ENCODE measurements around the gene IL17F.

Gene IL17F

DNA sequence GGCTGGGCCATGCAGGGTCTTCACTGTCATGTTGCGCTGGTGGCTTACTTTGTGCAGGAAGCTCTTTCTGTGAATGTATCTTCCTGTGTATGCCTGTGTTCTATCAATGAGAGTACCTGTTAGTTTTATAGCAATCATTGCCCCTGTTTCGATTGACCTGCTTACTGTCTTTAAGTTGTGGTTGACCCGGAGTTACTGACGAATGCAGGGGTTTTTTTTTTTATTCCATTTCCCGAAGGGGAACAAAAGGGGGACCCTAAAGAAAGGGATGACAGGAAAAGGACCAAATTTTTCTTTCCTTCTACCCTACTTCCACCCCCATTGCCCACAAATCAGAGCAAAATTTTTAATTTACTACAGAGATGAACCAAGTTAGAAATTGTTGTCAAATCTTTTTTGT, at the start of gene IL17F:
TSS of gene IL17F (minus strand) at position 101 of the 400 bp plus-strand sequence. CDS start at position 30, 71 bp downstream.
- no peak for DNase-seq

DNA sequence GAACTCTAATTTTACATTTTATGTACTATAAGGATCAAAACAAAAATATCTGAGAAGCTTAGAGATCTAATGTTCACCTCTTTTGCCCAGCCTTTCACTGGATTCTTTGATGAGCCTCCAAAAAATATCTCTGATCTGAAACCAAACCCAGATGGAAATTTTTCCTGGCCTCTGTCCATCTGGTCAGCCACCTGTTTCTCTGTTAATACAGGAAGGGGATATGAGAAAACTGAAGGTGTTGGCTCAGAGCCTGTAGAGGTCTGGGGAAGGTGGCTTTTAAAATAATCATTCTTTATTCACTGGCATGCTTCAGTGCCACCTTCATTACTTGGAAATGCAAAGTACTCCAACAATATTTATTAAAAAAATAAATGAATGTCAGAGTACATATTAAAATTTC, 48.8 kb upstream of the IL17F start:
- DNase-seq = no peak

DNA sequence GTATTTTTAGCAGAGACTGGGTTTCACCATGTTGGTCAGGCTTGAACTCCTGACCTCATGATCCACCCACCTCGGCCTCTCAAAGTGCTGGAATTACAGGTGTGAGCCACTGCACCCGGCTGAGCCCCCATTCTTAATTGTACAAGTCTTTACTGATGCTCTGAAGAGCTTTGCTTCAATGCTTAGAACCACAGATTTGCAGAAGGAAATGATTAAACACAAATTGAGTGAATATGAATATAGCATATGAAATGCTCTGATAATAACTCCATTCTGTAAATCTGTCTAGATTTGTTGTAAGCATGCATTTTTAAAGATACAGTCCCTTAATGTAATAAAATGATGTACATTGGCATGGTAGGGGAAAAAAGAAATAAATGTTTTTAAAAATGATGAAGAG, 44.5 kb upstream of the IL17F start:
- DNase-seq = no peak

DNA sequence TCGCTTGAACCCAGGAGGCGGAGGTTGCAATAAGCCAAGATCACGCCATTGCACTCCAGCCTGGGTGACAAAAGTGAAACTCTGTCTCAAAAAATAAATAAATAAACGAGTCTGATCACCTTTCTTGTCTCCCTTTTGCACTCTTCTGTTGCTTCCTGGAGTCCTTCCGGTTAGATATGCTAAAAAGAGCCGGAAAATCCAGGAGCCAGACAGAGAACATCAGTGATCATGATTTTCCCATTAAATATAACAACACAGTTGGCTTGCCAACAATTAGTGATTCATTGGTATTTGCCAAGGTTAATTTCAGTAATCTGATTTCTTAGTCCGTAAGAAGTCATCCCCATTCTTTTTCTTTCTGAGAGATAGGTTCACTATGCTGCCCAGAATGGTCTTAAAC, 43.9 kb upstream of the IL17F start:
- no peak for DNase-seq

DNA sequence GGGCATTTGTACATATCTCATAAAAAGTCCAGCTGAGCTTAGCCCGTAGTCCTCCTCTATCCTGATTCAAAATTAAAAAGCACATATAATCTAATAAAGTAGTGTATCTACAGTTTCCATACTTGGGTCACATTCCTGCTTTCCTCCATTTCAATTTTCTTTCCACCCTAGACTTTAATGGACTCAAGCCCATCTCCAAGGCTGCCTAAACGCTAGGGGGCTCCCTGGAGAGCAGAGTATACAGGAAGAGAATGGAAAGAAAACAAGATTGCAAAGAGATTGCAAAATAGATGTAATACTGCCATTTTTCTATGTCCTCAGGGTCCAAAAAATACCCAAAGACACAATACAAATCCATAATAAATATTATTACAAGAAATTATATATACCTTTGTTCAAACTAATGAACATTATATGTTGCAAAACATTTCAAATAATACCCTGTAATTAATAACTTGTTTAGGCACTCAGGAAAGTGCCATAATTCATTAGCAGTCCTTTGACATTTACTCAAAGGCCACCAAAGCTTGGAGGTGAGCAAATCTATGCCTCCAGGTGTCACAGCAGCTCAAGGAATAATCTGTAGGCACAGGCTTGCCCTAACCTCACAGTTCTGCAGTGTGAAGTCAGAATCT, 42.6 kb upstream of the IL17F start:
- peak; percentile 74 for DNase-seq

DNA sequence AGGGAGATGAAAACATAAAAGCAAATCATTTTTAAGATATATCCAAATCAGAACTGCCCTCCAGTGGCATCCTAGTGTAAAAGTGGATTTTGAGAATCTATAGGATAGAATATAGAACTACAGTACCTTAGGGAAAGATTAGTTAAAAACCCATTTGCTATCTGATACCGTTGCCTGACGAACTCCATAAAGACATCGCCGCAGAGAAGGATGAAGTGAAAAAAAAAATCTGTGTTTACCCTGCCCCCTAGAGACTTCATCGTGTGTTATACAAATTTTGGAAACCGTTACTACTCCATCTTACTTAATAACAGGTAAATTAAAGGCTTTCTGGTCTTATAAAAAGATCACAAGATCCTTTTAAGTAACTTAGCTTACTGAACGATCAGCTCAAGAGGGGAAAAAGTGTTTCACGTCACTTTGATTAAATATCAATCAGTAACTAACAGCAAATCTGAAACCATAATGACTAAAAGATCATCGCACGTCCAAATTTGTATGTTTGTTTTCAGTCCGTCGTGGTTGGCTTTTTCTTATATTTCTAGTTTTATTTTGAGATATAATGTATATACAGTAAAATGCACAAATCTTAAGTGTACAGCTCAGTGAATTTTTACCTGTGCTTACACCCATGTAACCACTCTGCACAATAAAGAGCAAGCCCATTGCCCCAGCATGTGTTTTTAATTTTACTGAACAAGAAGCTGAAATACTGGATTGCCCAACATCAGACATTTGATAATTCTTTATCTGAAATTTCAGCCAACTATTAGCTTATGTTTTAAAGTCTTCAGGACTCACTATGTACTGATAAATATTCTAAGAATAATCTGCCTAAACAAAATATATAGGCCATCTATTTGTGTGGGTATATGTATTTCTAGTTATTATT, 41.1 kb upstream of the IL17F start:
- DNase-seq = no peak

DNA sequence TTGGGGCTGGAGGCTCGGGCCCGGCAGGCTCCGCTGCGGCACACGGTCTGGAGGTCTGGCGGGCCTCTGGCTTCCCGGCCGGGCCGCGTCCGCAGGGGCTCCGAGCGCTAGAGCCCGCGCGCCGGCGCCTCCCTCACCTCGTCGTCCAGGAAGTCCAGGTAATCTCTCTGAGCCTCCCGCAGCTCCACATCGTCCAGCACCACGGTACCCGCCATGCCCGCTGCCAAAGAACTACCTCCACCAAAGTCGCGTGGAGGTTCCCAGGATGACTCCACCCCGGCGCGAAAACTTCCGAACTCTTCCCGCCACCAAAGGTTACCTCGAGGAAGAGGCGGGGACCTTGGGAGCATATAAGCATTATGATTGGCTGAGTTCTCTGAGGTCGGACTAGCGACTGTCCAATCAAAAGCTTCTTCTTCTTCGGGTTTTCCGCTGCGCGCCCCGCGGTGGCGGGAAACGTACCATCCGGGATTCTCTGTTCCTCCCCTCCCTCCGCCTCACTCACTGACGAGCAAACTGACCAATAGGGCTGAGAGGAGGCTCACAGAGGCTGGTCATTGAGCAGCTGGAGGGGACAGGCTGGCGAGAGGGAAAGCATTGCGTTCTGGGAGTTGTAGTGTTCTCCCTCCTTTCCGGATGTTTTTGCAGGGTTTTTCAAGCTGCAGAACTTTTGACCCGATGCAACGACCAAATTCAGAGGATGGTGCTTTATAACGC, 40.3 kb upstream of the IL17F start, which contains the start of gene MCM3:
TSS of gene MCM3 (minus strand) at position 283 of the 717 bp plus-strand sequence. CDS start at position 215, 68 bp downstream.
- DNase-seq = peak; percentile 97

DNA sequence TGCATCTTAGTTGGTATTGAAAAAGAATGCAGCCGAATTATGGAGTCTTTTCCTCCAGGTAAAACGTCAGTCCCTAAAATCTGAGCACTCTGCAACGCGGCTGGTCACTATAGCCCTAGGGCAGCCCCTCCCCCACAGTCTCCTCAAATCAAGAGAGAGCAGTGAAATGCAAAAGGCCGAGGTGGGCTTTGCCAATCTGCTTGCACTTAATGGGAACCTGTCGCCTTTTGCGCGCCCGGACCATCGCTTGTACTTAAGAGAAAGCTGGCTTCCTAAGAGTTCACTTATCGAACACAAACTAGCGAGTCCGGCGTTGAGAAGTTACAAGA, 39.8 kb upstream of the IL17F start:
- peak; percentile 54 for DNase-seq

DNA sequence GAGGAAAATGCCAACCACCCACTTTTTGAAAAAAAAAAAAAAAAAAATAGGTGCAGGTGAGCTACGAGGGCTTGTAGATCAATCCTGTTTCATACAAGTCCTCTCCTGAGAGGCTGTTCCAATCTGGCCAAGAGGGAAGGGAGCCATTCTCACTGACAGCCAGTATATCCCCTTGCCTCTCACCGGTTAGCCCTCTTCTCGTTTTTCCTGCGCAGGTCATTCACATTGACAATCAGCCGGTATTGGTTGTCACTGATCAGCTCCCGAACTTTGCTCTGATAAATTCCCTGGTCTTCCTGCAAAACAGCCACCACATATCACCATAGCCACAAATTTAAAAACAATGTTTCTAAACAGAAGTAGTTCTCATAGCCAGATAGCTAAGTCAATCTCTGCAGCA, 38.8 kb upstream of the IL17F start:
- no peak for DNase-seq

DNA sequence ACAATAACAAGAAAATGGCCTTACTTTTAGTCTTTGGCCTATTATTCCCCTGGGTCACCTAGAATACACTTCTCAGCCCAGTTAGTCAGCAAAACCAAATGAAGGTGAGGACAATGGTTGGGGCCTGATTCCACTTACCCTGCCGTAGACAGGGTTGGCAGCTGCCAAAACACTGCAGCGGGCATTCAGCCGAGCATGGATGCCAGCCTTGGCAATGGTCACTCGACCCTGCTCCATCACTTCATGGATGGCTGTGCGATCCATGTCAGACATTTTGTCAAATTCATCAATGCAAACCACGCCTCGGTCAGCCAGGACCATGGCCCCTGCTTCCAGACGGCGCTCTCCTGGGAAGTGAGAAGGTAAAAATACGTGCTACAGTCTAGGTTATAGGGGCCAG, 31.8 kb upstream of the IL17F start:
- no peak for DNase-seq

DNA sequence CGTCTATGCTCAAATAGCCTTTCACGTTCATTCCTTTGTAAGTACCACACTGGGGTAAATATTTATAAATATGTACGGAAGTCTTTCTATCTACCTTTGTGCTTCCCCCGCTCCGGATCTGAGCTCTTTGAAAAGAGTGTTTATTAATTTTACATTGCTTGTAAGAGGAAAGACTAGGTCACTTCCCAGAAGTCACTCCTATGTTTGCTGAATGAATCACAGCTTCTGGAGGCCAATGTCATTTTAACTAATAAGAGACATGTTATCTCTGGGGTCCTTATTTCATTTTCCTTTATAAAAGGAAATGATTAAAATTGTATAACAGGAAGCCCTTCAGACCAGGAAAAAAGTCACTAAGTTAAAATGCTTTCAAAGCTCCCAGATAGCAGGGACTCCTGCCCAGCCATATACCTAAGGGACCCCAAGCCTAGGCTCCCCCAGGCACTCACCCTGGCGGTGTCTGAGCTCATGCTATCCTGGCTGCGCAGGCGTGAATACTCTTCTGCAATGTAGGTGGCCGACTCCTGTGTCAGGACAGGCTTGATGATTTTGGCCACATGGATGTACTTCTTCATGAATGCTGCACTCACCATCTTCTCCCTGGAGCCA, 27.7 kb upstream of the IL17F start:
- DNase-seq = no peak

DNA sequence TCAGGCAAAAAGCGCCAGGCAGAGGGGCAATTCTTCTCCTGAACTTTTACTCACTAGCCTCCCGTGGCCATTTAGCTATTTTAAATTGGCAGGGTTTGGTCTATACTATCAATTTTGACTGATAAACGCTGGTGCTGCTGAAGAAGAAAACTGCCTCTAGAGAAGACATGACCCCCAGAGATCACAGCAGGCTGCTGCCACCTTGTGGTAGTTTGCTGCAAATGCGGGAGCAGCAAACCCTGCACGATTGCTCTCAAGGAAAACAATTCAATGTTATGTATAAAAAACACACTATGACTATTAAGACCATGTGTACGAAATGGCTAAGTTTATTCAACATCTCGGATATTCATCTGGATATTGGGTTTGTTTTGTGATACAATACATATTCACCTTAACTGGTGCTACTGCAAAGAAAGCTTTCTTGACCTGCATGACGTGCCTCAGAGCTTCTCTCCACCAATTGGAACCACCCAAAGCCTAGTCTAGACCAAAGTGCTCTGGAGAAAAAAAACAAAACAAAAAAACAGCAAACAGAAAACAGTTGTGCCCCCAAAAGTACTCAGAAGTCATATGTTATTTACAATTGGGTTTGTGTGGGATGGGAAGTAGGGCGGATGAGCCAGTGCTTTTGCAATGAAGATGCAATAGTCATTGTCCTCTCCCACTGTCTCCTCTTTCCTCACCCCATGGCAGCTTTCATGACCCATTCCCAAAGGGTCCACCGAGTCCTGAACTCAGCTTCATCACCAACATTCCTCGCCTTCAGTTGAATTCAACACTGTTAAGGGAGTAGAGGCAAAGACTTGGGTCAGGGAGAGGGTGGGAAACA, 19.6 kb upstream of the IL17F start:
- DNase-seq = peak; percentile 78

DNA sequence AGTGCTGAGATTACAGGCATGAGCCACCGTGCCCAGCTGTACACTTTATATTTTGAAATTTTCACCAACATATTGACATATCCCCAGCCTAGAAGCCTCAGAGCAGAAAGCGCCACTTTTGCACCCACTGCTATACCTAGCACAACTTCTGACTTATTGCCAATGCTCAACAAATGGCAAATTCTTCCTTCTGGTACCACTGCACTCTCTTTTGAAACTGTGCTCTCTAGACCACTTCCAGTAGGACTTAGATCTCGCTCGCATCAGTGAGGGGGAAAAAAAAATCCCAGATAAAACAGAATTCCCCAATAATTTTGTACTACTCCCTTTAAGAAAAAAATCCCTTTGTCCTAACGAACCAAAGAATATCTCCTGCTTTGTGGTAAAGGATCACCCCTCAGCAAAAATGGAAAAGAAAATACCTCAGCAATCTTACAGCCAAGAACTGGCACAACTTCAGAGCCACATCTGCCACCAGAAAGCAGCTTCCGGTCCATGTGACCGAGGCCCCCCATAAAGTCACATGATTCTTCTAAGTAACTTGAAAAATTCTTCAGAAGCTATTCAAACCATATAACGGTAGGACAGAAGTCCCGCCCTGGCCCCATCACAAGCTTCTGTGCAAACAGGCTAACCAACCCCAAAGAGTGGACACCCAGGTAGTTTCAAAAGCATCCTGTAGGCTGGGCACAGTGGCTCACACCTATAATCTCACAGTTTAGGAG, 18.5 kb upstream of the IL17F start:
- DNase-seq = no peak

DNA sequence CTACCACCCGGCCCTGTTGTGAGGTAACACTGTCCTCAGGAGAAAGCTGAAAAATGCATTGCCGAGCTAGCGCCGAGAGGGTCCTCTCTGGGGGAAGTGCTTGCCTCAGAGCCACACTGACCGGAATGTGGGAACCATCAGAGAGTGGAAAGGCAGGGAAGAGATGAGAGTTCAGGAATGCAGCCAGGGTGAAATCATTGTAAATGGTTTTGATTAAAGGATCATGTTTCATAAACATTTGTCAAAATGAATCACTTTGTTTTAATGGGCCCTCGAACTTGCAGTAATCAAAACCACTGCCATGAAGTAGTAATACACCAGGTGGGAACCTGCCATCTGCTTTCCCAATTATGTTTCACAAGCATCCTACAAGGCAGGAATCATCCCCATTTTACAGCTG, 16.9 kb upstream of the IL17F start:
- DNase-seq = no peak

DNA sequence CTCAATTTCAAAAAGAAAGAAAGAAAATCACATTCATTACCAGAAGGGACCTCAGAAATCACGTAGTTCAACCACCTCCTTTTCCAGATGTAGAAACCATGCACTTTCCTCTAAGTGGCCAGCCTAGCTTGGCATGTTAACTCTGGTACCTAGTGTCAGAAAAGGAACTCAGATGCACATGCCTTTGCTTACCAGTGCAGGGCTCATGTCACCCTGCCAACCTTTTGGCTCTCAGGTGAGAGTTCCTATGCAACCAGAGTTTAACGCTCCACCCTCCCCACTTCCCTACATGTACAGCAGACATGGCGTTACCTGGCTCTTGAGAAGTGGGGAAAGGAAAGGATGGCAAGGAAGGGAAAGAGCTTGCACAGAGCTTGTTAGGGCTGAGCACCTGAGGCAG, 16.3 kb upstream of the IL17F start:
- DNase-seq = no peak

DNA sequence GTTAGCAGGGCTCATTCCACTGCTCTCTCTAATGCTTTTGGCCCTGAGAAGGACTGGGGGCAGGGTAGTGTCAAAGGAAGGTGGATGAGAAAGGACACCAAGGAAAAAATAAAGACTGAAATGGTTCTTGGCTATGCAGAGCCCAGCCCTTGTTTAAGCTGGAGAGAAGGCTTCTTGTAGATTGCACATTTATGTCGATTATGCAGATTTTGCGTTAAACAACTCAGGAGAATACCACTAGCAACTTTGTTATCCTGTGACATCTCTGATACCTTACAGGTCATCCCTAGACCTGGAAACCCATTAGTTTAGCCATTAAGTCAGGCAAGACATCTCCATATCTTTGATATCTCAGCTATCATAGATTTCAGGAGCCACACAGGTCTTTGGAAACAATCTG, 11.1 kb upstream of the IL17F start:
- DNase-seq = no peak

DNA sequence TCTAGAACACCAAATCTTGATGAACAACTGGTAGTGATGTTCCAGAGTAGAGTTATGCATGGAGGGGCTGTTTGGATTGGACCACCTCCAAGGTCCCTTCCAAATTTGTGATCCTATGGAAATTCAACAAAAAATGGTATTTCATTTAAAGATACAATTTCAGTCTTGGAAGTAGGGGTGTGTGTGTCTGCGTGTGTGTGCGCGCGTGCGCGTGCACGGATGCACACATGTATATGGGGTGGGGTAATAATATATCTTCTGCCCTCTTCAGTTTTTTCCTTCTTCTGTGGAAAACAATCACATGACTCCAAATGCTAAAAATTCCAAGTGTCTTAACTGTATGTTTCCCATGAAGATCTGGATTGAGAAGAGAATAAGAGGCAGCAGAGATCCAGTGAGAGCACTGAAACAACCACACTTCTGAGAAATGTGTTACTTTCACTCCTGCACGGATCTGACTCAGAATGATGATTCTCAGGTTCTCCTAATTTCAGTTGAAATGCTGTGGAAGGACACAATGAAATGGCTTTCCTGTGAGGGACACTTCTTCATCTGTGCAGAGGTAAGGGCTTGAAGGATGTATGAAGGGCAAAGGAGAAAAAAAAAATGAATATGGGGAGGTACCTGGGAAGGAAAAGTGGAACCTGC, 10.6 kb upstream of the IL17F start:
- DNase-seq = no peak

DNA sequence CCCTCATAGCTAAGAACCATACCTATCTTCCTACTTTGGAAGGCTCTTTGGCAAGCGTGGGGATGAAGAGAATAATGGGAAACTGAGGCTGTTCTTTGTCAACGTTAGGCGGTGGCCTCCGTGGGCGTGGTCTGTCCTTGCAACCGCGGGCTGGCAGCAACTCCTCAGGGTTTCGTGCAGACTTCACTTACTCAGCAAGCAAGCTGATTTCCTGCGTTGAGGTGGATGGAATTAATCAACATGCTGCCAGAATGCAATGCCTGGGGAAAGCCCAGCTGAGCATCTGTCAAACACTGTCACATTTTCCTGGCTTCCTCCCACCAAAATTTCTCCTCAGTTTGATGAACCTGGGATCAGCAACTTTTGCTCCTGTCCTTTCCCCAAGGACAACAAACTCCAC, 9.2 kb upstream of the IL17F start:
- DNase-seq = peak; percentile 46

DNA sequence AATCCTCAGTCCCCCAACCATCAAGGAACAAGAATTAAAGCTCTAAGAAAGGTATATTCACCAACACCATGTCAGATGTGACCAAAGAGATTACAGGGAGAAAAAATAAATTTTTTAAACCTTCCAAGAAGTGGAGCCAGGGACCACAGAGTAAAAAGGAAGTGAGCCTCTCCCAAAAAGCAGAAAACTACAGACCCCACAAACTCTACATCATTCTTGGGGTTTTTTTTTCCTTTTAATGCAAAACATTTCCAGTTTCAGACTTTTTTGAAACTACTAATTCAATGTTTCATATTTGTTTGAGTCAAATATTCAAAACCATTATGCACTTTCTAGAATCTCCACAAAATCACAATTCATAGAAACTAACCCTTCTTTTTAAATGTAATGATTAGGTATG, 6.8 kb upstream of the IL17F start:
- no peak for DNase-seq

DNA sequence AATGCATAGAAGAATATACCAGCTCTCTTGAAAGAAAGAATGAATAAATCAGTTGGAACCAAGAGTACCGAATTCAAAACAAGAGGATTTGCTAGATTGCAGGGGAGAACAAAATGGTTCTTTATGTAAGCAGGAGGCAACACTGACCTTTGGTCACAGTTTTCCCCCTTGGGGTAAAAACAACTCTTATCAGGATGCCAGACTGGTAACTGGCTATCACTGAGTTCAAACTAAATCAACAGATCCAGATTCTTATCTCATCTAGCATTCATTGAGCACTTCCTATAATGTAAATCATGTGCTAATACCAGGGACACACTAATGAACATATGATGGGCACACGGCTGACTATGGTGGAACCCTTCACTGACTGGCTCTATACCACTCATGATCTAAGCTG, 4.8 kb upstream of the IL17F start:
- DNase-seq = no peak

DNA sequence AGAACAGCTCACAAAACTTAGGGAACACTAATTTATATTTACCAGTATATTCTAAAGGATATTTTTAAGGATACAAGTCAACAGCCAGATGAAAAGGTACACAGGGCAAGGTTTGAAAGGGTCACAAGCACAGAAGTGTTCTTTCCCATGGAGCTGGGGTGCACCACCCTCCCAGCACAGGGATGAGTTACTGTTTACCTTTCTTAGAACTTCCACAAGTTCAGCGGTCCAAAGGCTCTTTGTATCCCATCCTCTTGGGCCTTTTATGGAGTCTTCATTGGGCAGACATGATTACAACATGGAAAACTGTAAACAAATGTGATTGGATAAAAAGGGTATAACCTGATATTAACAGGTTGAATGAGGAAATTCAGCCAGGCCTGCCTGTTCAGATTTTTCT, 1.1 kb upstream of the IL17F start:
- DNase-seq = no peak
